B cell (primary cell): ENCODE data around the gene ANKS1B. TPM values are rescaled to one million over a fixed set of nuclear protein-coding genes. Genes with fewer than 3 reads are reported as not detected.

Experiments used
- ATAC-seq: fragments of 200-7000 bp; cut with Tn5 transposase; one replicate; pipeline ENCODE4 v1.10.0; 2021; ENCODE audit warnings: low read depth, mild to moderate bottlenecking, moderate number of reproducible peaks, moderate library complexity
- CTCF ChIA-PET: fragments of 350-600 bp; sonication (Branson Sonifier 250); formaldehyde crosslinking; loops from one replicate; lab custom pipeline; 2021; ENCODE audit warnings: antibody characterized with exemption, inconsistent platforms; lab: Charles Lee
- POLR2A ChIA-PET: fragments of 350-600 bp; sonication (Branson Sonifier 250); formaldehyde crosslinking; loops from one replicate; lab custom pipeline; 2021; ENCODE audit warnings: antibody characterized with exemption; lab: Charles Lee
- DNase-seq: peaks from one replicate; pipeline ENCODE4 v3.0.0; 2013
- H2AFZ ChIP-seq: 2 replicates; pipeline ENCODE4 v1.6.1; 2012; ENCODE audit warnings: mild to moderate bottlenecking, low read depth, low read length; ENCODE audit not compliant: insufficient read depth, poor library complexity, severe bottlenecking
- H3K27ac ChIP-seq, 2 donors: 1 replicate in 1 of 2; 2 replicates in 1 of 2; pipeline ENCODE4 v1.5.1; 2012 to 2013; ENCODE audit warnings: low read length in 2 of 2, mild to moderate bottlenecking in 2 of 2, moderate library complexity in 1 of 2
- H3K27me3 ChIP-seq, 4 experiments: fragments of 200-600 bp in 1 of 4; sonication (generic) in 1 of 4; replicated peaks in 1 of 4; 1 replicate in 2 of 4; 2 replicates in 2 of 4; pipeline versions ENCODE4 v1.6.1 to v1.7.0; 2013 to 2016; ENCODE audit warnings: low read length in 3 of 4, mild to moderate bottlenecking in 2 of 4, mixed read lengths in 1 of 4, moderate library complexity in 1 of 4; ENCODE audit not compliant: insufficient read depth in 4 of 4, control insufficient read depth in 3 of 4; ENCODE audit errors: control extremely low read depth in 1 of 4
- H3K36me3 ChIP-seq, 2 experiments: replicated peaks in 1 of 2; 1 replicate in 1 of 2; 2 replicates in 1 of 2; pipeline versions ENCODE4 v1.6.1 to v1.7.1; 2013; ENCODE audit warnings: low read length in 1 of 2; ENCODE audit not compliant: insufficient read depth in 2 of 2, control insufficient read depth in 1 of 2; ENCODE audit errors: control extremely low read depth in 1 of 2, extremely low read depth in 1 of 2
- H3K4me1 ChIP-seq, 2 donors: fragments of 200-600 bp in 1 of 2; sonication (generic) in 1 of 2; 1 replicate in 1 of 2; 2 replicates in 1 of 2; pipeline versions ENCODE4 v1.5.1 to v1.6.1; 2013 to 2017; ENCODE audit warnings: low read length in 2 of 2; ENCODE audit not compliant: control insufficient read depth in 2 of 2, insufficient read depth in 2 of 2
- H3K4me2 ChIP-seq: replicated peaks from 2 replicates; pipeline ENCODE3; 2012; ENCODE audit warnings: mild to moderate bottlenecking, low read depth, low read length; ENCODE audit not compliant: poor library complexity, severe bottlenecking
- H3K4me3 ChIP-seq, 5 experiments: fragments of 200-600 bp in 1 of 5; sonication (generic) in 1 of 5; 1 replicate in 3 of 5; 2 replicates in 2 of 5; pipeline versions ENCODE4 v1.5.1 to v1.7.0; 2011 to 2016; ENCODE audit warnings: low read length in 4 of 5, mild to moderate bottlenecking in 4 of 5, low read depth in 2 of 5, control low read depth in 1 of 5, moderate library complexity in 1 of 5; ENCODE audit not compliant: insufficient read depth in 1 of 5; ENCODE audit errors: control extremely low read depth in 1 of 5, extremely low read depth in 1 of 5
- H3K79me2 ChIP-seq: fragments of 200-600 bp; sonication (generic); one replicate; pipeline ENCODE4 v1.6.0; 2016; ENCODE audit warnings: low read length; ENCODE audit not compliant: control insufficient read depth, insufficient read depth
- H3K9ac ChIP-seq: fragments of 200-600 bp; sonication (generic); 2 replicates; pipeline ENCODE4 v1.6.1; 2017; ENCODE audit warnings: mild to moderate bottlenecking, low read length, moderate library complexity
- H3K9me3 ChIP-seq, 3 donors: one replicate each; pipeline versions ENCODE4 v1.6.1 to v1.7.1; 2013; ENCODE audit warnings: low read length in 2 of 3; ENCODE audit not compliant: control insufficient read depth in 2 of 3, insufficient read depth in 1 of 3; ENCODE audit errors: control extremely low read depth in 1 of 3
- H4K20me1 ChIP-seq: 2 replicates; pipeline ENCODE4 v1.6.0; 2012; ENCODE audit warnings: mild to moderate bottlenecking, low read length; ENCODE audit not compliant: insufficient read depth, control insufficient read depth, poor library complexity, severe bottlenecking
- H3K27ac Mint-ChIP-seq: one replicate; pipeline ENCODE4 v1.8.0; 2021; ENCODE audit warnings: mixed read lengths
- H3K27me3 Mint-ChIP-seq: one replicate; pipeline ENCODE4 v1.8.0; 2021; ENCODE audit warnings: mixed read lengths
- H3K4me1 Mint-ChIP-seq: one replicate; pipeline ENCODE4 v1.8.0; 2021; ENCODE audit warnings: mixed read lengths
- H3K4me3 Mint-ChIP-seq: one replicate; pipeline ENCODE4 v1.8.0; 2021; ENCODE audit warnings: mixed read lengths
- H3K9me3 Mint-ChIP-seq: one replicate; pipeline ENCODE4 v1.8.0; 2022; ENCODE audit warnings: mixed read lengths; ENCODE audit not compliant: insufficient read depth
- EZH2 ChIP-seq: IDR thresholded peaks from 2 replicates; pipeline ENCODE4 v1.6.1; 2012; ENCODE audit warnings: borderline replicate concordance, low read depth, mild to moderate bottlenecking, moderate library complexity, low read length; ENCODE audit not compliant: insufficient read depth, poor library complexity, severe bottlenecking
- WGBS: methylation state at CpG from one replicate; pipeline ENCODE4 v1.1.5; 2013; ENCODE audit warnings: missing lambda C conversion rate; ENCODE audit not compliant: insufficient coverage; 5-methylcytosine and 5-hydroxymethylcytosine counted together
- intact Hi-C: fragments of 100-400 bp; cut with micrococcal nuclease; formaldehyde crosslinking; loops from one replicate; pipeline ENCODE4 v1.10.0; 2022
- polyA plus RNA-seq: library from polyadenylated mRNA; depleted of rRNA; stranded (reverse); fragments of >200 nt; gene quantifications from 2 replicates; pipeline ENCODE4 v1.2.3, GENCODE V29; 2012
- total RNA-seq, 2 donors: library from RNA; stranded (reverse); fragments of 120-200 nt in 1 of 2; gene quantifications; 1 replicate in 1 of 2; 2 replicates in 1 of 2; pipeline versions ENCODE4 v1.2.3 to v1.2.4, GENCODE V29; 2013 to 2022
- TF ChIP-seq, protein P1 (sequence below): fragments of 200-600 bp; IDR thresholded peaks from one replicate; pipeline ENCODE4 v1.8.0; 2022; ENCODE audit warnings: antibody characterized with exemption, mild to moderate bottlenecking

ANKS1B gene
- total and polyA plus RNA-seq, 2 donors (not counting 1 experiment from before 2014, with no cell fraction given): not detected

DNA sequence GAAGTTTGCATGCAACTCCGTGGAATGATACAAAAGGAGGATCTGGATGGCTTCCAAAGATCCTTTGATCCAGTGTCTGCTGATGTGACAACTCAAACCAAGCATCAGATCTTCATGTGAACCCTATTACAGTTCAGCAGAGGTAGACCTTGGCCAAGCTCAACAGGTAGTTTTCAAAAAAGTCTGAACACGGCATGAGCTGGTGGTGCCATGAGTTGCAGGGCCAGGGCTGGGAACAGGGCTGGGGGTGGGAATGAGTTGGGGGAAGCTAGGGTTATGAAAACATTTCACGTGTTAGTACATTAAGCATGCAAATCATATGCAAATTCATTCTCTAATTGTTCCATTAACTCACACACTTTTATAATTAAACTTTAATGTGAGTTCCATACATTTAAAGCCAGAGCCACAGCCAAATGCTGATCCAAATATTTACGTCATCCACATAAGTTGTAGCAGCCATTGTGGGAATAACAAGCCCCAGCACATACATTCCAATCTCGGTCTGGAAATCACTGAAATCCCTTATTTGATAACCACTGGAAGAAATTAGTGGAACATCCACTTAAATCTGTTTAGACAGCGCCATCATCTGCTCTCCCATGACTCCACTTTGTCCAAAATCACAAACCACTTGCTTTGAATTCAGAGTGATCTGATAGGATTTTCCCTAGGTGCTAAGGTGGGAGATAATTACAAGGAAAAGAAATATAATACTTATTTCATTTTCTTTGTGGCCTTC is 1181.1 kb downstream of the ANKS1B start:
- WGBS: 90% methylated on average over 3 of the region's 6 CpGs
- no peaks in the 10 kb centered on the region for H4K20me1 ChIP-seq
- Mint-ChIP-seq H3K27me3 (peaks cover 7% of the 10 kb centered on the region), H3K9me3 (no peaks in the 10 kb centered on the region), H3K4me1 (no peaks in the 10 kb centered on the region), H3K27ac (no peak overlapping the region), H3K4me3 (no peak overlapping the region)
- no peak for ATAC-seq
- POLR2A ChIA-PET: no interaction called here
- no peaks in the 10 kb centered on the region for H3K4me1 ChIP-seq
- no peak overlapping the region for H3K27ac ChIP-seq
- H3K9me3 ChIP-seq: no peaks in the 10 kb centered on the region
- H3K9ac ChIP-seq: no peak overlapping the region
- H3K4me2 ChIP-seq: no peak overlapping the region
- H3K36me3 ChIP-seq: no peaks in the 10 kb centered on the region
- no peak overlapping the region for H3K4me3 ChIP-seq
- no peak overlapping the region for H2AFZ ChIP-seq
- TF ChIP-seq, protein P1, sequence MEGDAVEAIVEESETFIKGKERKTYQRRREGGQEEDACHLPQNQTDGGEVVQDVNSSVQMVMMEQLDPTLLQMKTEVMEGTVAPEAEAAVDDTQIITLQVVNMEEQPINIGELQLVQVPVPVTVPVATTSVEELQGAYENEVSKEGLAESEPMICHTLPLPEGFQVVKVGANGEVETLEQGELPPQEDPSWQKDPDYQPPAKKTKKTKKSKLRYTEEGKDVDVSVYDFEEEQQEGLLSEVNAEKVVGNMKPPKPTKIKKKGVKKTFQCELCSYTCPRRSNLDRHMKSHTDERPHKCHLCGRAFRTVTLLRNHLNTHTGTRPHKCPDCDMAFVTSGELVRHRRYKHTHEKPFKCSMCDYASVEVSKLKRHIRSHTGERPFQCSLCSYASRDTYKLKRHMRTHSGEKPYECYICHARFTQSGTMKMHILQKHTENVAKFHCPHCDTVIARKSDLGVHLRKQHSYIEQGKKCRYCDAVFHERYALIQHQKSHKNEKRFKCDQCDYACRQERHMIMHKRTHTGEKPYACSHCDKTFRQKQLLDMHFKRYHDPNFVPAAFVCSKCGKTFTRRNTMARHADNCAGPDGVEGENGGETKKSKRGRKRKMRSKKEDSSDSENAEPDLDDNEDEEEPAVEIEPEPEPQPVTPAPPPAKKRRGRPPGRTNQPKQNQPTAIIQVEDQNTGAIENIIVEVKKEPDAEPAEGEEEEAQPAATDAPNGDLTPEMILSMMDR: no peak
- TF ChIP-seq EZH2: no peak
- no peaks in the 10 kb centered on the region for H3K79me2 ChIP-seq
- H3K27me3 ChIP-seq: peaks cover 0 to 2% (median 0%) of the 10 kb centered on the region in 4 experiments
- no peak for DNase-seq
- intact Hi-C loops: no loop called here
- CTCF ChIA-PET: no interaction called here

DNA sequence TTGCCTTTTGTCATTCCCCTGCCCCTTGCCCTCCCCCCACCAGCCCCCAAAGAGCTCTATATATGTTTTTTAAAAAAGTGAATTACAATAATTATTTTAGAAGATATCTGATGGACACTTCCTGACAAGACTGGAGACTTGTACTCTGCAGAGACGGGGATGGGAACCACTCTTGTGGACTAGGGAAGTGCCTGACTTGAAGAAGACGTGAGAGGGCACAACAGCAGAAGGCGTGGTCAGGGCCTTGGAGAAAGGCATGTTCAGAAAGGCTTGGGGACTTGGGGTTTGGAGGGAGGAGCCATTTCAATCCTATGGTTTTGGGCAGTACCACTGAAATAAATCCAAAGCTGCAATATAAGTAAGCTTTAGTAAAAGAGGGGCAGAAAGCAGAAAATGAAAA is 1184.9 kb downstream of the ANKS1B start:
- intact Hi-C loops: no loop called here
- Mint-ChIP-seq H3K9me3 (no peaks in the 10 kb centered on the region), H3K4me1 (no peaks in the 10 kb centered on the region), H3K4me3 (no peak overlapping the region), H3K27me3 (peaks cover 18% of the 10 kb centered on the region), H3K27ac (no peak overlapping the region)
- Histone ChIP-seq H3K9ac (no peak overlapping the region), H3K79me2 (no peaks in the 10 kb centered on the region), H3K4me1 (no peaks in the 10 kb centered on the region), H3K27ac (no peak overlapping the region), H3K9me3 (no peaks in the 10 kb centered on the region), H4K20me1 (no peaks in the 10 kb centered on the region), H3K4me3 (no peak overlapping the region), H2AFZ (no peak overlapping the region), H3K27me3 (peaks cover 0 to 2% (median 0%) of the 10 kb centered on the region in 4 experiments), H3K36me3 (no peaks in the 10 kb centered on the region), H3K4me2 (no peak overlapping the region)
- ChIA-PET CTCF (no interaction called here), POLR2A (no interaction called here)
- no peak for DNase-seq
- TF ChIP-seq, protein P1: no peak
- TF ChIP-seq EZH2: no peak
- ATAC-seq: no peak
- WGBS: 68% methylated on average over 3 of the region's 3 CpGs
